CD4-positive, alpha-beta memory T cell (primary cell): ENCODE measurements around the gene KIF26A. TPM values are rescaled to one million over a fixed set of nuclear protein-coding genes. Genes with fewer than 3 reads are reported as not detected.

ENCODE experiments used
- CTCF ChIA-PET: fragments of 350-600 bp; sonication (Branson Sonifier 250); formaldehyde crosslinking; loops from one replicate; lab custom pipeline; 2021; ENCODE audit warnings: inconsistent platforms; ENCODE audit not compliant: partially characterized antibody; lab: Charles Lee
- POLR2A ChIA-PET: fragments of 350-600 bp; sonication (Branson Sonifier 250); formaldehyde crosslinking; loops from one replicate; lab custom pipeline; 2021; ENCODE audit not compliant: partially characterized antibody; lab: Charles Lee
- DNase-seq, 5 donors: peaks; one replicate each; pipeline versions ENCODE4 v3.0.0 to v3.0.0-alpha.2; 2020 to 2022; ENCODE audit warnings: mixed read lengths in 1 of 5
- H3K27ac ChIP-seq: one replicate; pipeline ENCODE4 v1.7.0; 2013; ENCODE audit warnings: low read depth, low read length
- H3K27me3 ChIP-seq: 2 replicates; pipeline ENCODE4 v1.7.0; 2013; ENCODE audit warnings: mild to moderate bottlenecking, low read length, moderate library complexity; ENCODE audit not compliant: insufficient read depth
- H3K36me3 ChIP-seq: 2 replicates; pipeline ENCODE4 v1.7.0; 2013; ENCODE audit warnings: mild to moderate bottlenecking, low read length, moderate library complexity; ENCODE audit not compliant: insufficient read depth
- H3K4me1 ChIP-seq: 2 replicates; pipeline ENCODE4 v1.7.0; 2013; ENCODE audit warnings: mild to moderate bottlenecking, low read length, moderate library complexity; ENCODE audit not compliant: insufficient read depth
- H3K4me3 ChIP-seq, 2 donors: one replicate each; pipeline ENCODE4 v1.7.0; 2013; ENCODE audit warnings: low read length in 2 of 2, mild to moderate bottlenecking in 1 of 2
- H3K9me3 ChIP-seq, 2 donors: one replicate each; pipeline ENCODE4 v1.7.0; 2013; ENCODE audit warnings: low read length in 2 of 2, control low read depth in 1 of 2; ENCODE audit not compliant: control insufficient read depth in 1 of 2
- H3K27ac Mint-ChIP-seq, 7 donors: one replicate each; pipeline ENCODE4 v1.8.0; 2020 to 2021; ENCODE audit warnings: mixed read lengths in 7 of 7, mild to moderate bottlenecking in 6 of 7, inconsistent platforms in 3 of 7, moderate library complexity in 3 of 7
- H3K27me3 Mint-ChIP-seq, 2 donors: one replicate each; pipeline ENCODE4 v1.8.0; 2020 to 2021; ENCODE audit warnings: mixed read lengths in 2 of 2
- H3K36me3 Mint-ChIP-seq, 2 donors: one replicate each; pipeline ENCODE4 v1.8.0; 2020 to 2021; ENCODE audit warnings: mixed read lengths in 2 of 2, inconsistent platforms in 1 of 2, mild to moderate bottlenecking in 1 of 2
- H3K4me1 Mint-ChIP-seq, 4 donors: one replicate each; pipeline ENCODE4 v1.8.0; 2020 to 2021; ENCODE audit warnings: mixed read lengths in 4 of 4, mild to moderate bottlenecking in 1 of 4
- H3K4me3 Mint-ChIP-seq, 8 donors: one replicate each; pipeline ENCODE4 v1.8.0; 2020 to 2021; ENCODE audit warnings: mixed read lengths in 8 of 8, mild to moderate bottlenecking in 7 of 8, moderate library complexity in 6 of 8, inconsistent platforms in 3 of 8
- H3K9me3 Mint-ChIP-seq, 8 donors: one replicate each; pipeline ENCODE4 v1.8.0; 2020 to 2021; ENCODE audit warnings: mixed read lengths in 8 of 8, mild to moderate bottlenecking in 5 of 8, inconsistent platforms in 3 of 8, moderate library complexity in 1 of 8
- intact Hi-C: fragments of 100-400 bp; cut with micrococcal nuclease; formaldehyde crosslinking; loops from one replicate; pipeline ENCODE4 v1.15.1; 2023
- polyA plus RNA-seq, 2 donors: library from polyadenylated mRNA; unstranded; fragments of 300-500 nt; fragmentation: Illumina TruSeq; gene quantifications; one replicate each; pipeline ENCODE4 v1.2.3, GENCODE V29; 2021
- total RNA-seq, 2 experiments: library from RNA; stranded (reverse); gene quantifications; one replicate each; pipeline ENCODE4 v1.2.3, GENCODE V29; 2021

KIF26A gene
- total and polyA plus RNA-seq, 4 experiments from 2014 or later: 0.05 to 0.23 (median 0.22) TPM; not detected in 1

GRCh38 chr14:104103061-104103445, 35.3 kb upstream of the KIF26A start:
- Histone ChIP-seq H3K27me3 (no peaks in the 10 kb centered on the region), H3K27ac (no peak overlapping the region), H3K36me3 (no peaks in the 10 kb centered on the region), H3K4me3 (no peak overlapping the region), H3K4me1 (no peaks in the 10 kb centered on the region), H3K9me3 (no peaks in the 10 kb centered on the region)
- H3K4me1 Mint-ChIP-seq: no peaks in the 10 kb centered on the region
- intact Hi-C loops: no loop called here
- H3K27ac Mint-ChIP-seq: no peak overlapping the region
- no peaks in the 10 kb centered on the region for H3K27me3 Mint-ChIP-seq
- CTCF ChIA-PET: no interaction called here
- no peaks in the 10 kb centered on the region for H3K9me3 Mint-ChIP-seq
- POLR2A ChIA-PET: no interaction called here
- no peak for DNase-seq
- no peak overlapping the region for H3K4me3 Mint-ChIP-seq
- no peaks in the 10 kb centered on the region for H3K36me3 Mint-ChIP-seq

- no peaks in the 10 kb centered on the region for H3K36me3 Mint-ChIP-seq
- H3K36me3 ChIP-seq: no peaks in the 10 kb centered on the region
- POLR2A ChIA-PET: no interaction called here
- H3K9me3 ChIP-seq: no peaks in the 10 kb centered on the region
- H3K9me3 Mint-ChIP-seq: no peaks in the 10 kb centered on the region
- no peaks in the 10 kb centered on the region for H3K27me3 ChIP-seq
- H3K4me3 Mint-ChIP-seq: no peak overlapping the region
- no peaks in the 10 kb centered on the region for H3K4me1 ChIP-seq
- intact Hi-C loops: no loop called here
- no peak overlapping the region for H3K27ac ChIP-seq
- CTCF ChIA-PET: no interaction called here
- H3K27ac Mint-ChIP-seq: no peak overlapping the region
- no peaks in the 10 kb centered on the region for H3K27me3 Mint-ChIP-seq
- no peak overlapping the region for H3K4me3 ChIP-seq
- no peaks in the 10 kb centered on the region for H3K4me1 Mint-ChIP-seq
- DNase-seq: no peak
Measured at GRCh38 chr14:104103446-104104075, 34.8 kb upstream of the KIF26A start.

DNA sequence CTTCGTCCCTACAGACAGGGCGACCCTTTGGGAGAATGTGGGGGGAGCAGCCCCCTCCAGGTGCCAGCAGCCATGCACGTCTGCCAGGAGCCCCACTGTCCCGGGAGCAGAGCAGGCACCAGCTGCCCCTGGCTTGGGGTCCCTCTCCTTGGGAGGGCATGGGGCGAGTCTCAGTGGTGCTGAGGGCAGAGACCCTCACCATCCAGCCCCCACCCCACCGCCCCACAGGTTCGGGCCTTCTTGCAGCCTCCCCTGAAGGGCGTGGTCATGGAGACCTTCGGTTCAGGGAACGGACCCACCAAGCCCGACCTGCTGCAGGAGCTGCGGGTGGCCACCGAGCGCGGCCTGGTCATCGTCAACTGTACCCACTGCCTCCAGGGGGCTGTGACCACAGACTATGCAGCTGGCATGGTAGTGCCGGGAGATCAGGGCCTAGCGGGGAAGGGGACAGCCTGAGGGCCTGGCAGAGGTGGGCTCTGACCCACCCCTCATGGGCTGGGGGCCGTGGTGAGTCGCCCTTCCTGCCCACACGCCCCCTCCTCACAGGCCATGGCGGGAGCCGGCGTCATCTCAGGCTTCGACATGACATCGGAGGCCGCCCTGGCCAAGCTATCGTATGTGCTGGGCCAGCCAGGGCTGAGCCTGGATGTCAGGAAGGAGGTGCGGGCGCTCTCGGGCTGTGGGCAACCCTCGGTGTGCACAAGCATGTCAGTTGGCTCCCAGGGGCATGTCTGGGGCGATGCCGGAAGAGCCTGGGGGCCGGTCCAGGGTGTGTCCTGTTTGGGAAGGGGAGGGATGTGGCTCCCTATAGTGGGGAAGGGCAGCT, 34.1 kb upstream of the KIF26A start:
- H3K27me3 Mint-ChIP-seq: no peaks in the 10 kb centered on the region
- ChIA-PET CTCF (no interaction called here), POLR2A (no interaction called here)
- DNase-seq: no peak
- H3K9me3 Mint-ChIP-seq: no peaks in the 10 kb centered on the region
- no peak overlapping the region for H3K27ac Mint-ChIP-seq
- Histone ChIP-seq H3K9me3 (no peaks in the 10 kb centered on the region), H3K4me1 (no peaks in the 10 kb centered on the region), H3K27ac (no peak overlapping the region), H3K27me3 (no peaks in the 10 kb centered on the region), H3K4me3 (no peak overlapping the region), H3K36me3 (no peaks in the 10 kb centered on the region)
- no peak overlapping the region for H3K4me3 Mint-ChIP-seq
- no peaks in the 10 kb centered on the region for H3K4me1 Mint-ChIP-seq
- H3K36me3 Mint-ChIP-seq: no peaks in the 10 kb centered on the region
- intact Hi-C loops: no loop called here

DNA sequence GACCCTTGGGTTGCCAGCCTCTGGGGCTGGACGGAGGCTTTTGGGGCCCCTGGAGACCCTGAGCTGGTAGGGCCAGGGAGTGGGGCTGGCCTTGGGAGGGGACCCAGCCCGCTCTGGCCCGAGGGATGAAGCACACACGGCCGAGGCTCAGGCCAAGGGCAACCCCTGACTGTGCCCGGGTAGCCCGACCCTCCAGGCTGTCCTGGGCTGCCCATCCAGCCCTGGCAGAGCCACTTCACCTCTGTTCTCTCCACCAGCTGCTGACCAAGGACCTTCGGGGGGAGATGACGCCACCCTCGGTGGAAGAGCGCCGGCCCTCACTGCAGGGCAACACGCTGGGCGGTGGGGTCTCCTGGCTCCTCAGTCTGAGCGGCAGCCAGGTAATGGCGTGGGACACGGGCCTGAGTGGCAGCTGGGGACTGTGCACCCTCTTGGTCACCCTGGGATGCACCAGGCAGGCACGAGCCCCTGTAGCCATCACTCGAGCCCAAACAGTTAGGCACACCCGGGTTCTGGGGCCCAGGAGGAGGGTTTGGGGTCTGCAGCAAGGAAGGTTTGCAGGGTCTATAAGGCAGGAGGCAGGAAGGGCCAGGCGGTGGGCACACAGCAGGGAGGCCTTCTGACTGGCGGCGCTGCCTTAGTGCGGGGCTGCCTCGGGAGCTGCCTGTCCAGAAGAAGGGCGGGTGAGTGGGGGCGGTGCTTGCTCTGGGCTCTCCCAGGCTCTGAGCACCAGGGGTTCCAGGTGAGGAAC, 33.1 kb upstream of the KIF26A start:
- Histone ChIP-seq H3K4me1 (no peaks in the 10 kb centered on the region), H3K4me3 (no peak overlapping the region), H3K36me3 (no peaks in the 10 kb centered on the region), H3K27me3 (no peaks in the 10 kb centered on the region), H3K27ac (no peak overlapping the region), H3K9me3 (no peaks in the 10 kb centered on the region)
- Mint-ChIP-seq H3K27me3 (no peaks in the 10 kb centered on the region), H3K4me3 (no peak overlapping the region), H3K27ac (no peak overlapping the region), H3K36me3 (no peaks in the 10 kb centered on the region), H3K4me1 (no peaks in the 10 kb centered on the region), H3K9me3 (no peaks in the 10 kb centered on the region)
- no peak for DNase-seq
- ChIA-PET POLR2A (no interaction called here), CTCF (no interaction called here)
- intact Hi-C loops: no loop called here

GRCh38 chr14:104105822-104106470, 32.4 kb upstream of the KIF26A start:
- Mint-ChIP-seq H3K9me3 (no peaks in the 10 kb centered on the region), H3K27me3 (no peaks in the 10 kb centered on the region), H3K4me3 (no peak overlapping the region), H3K4me1 (no peaks in the 10 kb centered on the region), H3K27ac (no peak overlapping the region), H3K36me3 (no peaks in the 10 kb centered on the region)
- no peaks in the 10 kb centered on the region for H3K4me1 ChIP-seq
- no peak overlapping the region for H3K4me3 ChIP-seq
- no peaks in the 10 kb centered on the region for H3K36me3 ChIP-seq
- no peaks in the 10 kb centered on the region for H3K27me3 ChIP-seq
- no peaks in the 10 kb centered on the region for H3K9me3 ChIP-seq
- intact Hi-C loops: no loop called here
- POLR2A ChIA-PET: no interaction called here
- H3K27ac ChIP-seq: no peak overlapping the region
- DNase-seq: peak in 1 of 5 donors; percentile 39
- CTCF ChIA-PET: no interaction called here

DNA sequence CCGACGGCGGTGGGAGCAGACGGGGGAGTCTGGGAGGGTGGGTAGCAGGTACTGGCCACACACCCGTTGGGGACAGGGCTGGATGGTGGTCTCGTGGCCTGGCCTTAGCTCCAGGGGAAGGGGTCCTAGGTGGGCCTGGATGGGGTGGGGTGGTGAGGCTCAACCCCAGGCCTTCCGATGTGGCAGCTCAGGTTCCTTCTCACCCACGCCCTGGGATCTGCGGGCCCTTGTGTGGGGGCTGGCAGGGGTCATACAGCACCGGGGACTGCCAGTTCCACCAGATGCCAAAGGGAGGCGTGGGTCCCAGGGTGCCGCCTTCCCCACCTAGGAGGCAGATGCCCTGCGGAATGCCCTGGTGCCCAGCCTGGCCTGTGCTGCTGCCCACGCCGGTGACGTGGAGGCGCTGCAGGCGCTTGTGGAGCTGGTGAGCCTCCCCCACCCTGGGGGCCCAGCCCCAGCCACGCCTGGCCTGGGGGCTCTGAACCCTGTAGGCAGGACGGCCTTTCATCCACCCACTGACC, 31.9 kb upstream of the KIF26A start:
- H3K36me3 Mint-ChIP-seq: no peaks in the 10 kb centered on the region
- no peaks in the 10 kb centered on the region for H3K4me1 Mint-ChIP-seq
- Histone ChIP-seq H3K4me3 (no peak overlapping the region), H3K27me3 (no peaks in the 10 kb centered on the region), H3K4me1 (no peaks in the 10 kb centered on the region), H3K9me3 (no peaks in the 10 kb centered on the region), H3K36me3 (no peaks in the 10 kb centered on the region), H3K27ac (no peak overlapping the region)
- no peaks in the 10 kb centered on the region for H3K27me3 Mint-ChIP-seq
- POLR2A ChIA-PET: no interaction called here
- CTCF ChIA-PET: no interaction called here
- intact Hi-C loops: no loop called here
- no peaks in the 10 kb centered on the region for H3K9me3 Mint-ChIP-seq
- no peak overlapping the region for H3K4me3 Mint-ChIP-seq
- DNase-seq: no peak
- no peak overlapping the region for H3K27ac Mint-ChIP-seq

DNA sequence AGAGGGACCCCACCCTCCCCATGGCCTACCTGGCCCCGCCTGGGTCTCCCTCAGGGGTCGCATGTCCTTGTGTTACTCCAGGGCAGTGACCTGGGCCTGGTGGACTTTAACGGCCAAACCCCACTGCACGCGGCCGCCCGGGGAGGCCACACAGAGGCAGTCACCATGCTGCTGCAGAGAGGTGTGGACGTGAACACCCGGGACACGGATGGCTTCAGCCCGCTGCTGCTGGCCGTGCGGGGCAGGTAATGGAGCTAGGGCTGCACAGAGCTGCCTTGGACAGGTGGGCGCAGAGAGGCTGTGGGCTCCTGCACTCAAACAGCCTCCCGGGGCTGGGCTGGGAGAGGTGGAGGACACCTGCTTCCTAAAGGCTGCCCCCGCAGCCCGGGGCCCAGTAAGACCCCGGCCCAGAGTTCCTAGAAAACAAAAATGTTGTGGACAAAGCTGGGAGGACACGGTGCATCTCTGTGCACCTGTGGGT, 31.2 kb upstream of the KIF26A start:
- Histone ChIP-seq H3K27me3 (no peaks in the 10 kb centered on the region), H3K9me3 (no peaks in the 10 kb centered on the region), H3K4me1 (no peaks in the 10 kb centered on the region), H3K36me3 (no peaks in the 10 kb centered on the region), H3K4me3 (no peak overlapping the region), H3K27ac (no peak overlapping the region)
- ChIA-PET POLR2A (no interaction called here), CTCF (no interaction called here)
- H3K27ac Mint-ChIP-seq: no peak overlapping the region
- no peaks in the 10 kb centered on the region for H3K36me3 Mint-ChIP-seq
- H3K27me3 Mint-ChIP-seq: no peaks in the 10 kb centered on the region
- H3K4me1 Mint-ChIP-seq: no peaks in the 10 kb centered on the region
- H3K9me3 Mint-ChIP-seq: no peaks in the 10 kb centered on the region
- intact Hi-C loops: no loop called here
- no peak overlapping the region for H3K4me3 Mint-ChIP-seq
- no peak for DNase-seq
